ENCODE measurements around the gene SAMD7.

Gene SAMD7

GRCh38 chr3:169907944-169908343, 3.4 kb upstream of the SAMD7 start:
- DNase-seq = no peak

DNA sequence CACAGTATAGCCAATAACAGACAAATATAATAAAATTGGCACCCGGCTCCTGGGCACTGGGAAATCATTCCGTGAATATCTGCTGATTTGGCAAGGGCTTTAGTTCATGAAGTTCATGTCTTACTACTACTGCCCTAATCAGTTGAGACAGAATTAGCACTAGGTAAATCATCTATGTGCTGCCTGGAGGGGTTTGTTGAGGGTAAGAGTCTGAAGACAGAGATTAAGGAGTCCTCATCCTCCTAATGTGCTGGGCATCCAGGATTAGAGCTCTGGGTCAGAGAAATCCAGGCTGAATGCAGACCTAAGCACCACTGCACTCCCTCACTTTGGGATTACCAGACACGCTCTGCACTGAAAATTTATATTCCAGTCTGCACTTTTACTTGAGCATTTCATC, 2.0 kb downstream of the SAMD7 start:
- no peak for DNase-seq

- DNase-seq = peak; percentile 9
These were observed 2.9 kb downstream of the SAMD7 start for GRCh38 chr3:169914321-169914720.

DNA sequence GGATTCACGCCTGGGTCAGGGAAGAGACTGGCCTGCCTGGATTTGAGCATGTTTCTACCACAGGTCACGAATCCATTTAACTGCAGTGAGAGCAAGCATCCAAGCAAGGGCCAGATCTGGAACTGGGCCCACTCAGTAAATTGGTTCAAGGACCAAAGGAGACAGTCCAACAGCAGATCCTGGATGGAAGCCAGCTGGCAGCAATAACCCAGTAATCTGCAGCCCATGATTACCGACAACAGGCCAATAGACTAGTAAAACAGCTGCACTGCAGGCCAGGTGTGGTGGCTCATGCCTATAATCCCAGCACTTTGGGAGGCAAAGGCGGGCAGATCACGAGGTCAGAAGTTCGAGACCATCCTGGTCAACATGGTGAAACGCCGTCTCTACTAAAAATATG, 11.8 kb downstream of the SAMD7 start:
- DNase-seq = no peak

DNA sequence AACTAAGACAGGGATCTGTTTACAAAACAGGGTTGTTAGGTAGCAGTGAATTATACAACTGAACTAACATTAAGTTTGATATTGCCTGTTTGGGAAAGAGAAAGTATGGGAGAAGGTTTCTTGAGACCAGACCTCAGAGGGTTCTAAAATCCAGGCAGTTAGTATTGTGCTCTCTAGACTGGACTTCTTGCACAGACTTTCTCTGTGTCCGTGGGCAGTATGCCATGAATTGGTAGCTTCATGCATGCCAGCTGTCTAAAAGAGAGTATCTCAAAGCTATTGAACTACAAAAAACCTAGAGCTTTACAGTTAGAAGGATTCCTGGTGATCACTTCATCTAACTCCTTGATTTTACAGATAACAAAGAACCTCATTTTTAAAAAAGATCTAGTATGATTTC, 12.5 kb downstream of the SAMD7 start:
- no peak for DNase-seq

DNA sequence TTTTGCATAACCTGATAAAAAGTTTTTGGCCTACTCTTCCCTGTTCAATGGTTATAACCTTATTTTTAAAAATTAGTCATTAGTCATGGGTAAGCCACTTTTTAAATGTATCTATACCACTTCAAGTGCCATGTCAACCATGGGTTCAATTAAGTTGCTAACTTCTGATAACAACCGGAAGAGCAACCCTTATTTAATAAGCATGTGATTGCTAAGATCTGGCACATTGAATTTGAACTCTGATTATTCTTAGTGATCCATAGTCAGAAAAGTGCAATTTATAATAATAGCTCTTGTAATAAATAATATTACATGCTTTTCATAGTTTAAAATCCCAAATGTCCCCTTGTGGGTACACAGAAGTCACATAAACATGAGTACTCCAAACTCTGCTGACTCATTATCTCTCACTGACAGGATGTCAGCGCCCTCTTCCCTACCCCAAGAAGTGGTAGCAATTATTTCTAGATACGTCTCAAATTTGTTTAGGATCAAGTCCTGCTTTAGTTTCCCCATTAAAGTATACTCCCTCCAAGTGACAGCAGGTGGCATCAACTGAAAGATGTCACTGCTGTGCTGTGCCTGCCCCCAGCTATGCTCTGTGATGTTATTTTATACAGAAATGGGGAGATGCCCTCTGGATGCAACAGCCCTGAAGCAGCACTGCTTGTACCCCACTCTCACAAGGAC, 18.6 kb downstream of the SAMD7 start:
- no peak for DNase-seq

- no peak for DNase-seq
These were observed 19.5 kb downstream of the SAMD7 start for GRCh38 chr3:169930843-169931242.

- no peak for DNase-seq
These were observed 20.6 kb downstream of the SAMD7 start for GRCh38 chr3:169931747-169932520.

GRCh38 chr3:169939320-169939719, 27.9 kb downstream of the SAMD7 start:
- DNase-seq = no peak

GRCh38 chr3:169939751-169940150, 28.4 kb downstream of the SAMD7 start:
- DNase-seq = no peak

DNA sequence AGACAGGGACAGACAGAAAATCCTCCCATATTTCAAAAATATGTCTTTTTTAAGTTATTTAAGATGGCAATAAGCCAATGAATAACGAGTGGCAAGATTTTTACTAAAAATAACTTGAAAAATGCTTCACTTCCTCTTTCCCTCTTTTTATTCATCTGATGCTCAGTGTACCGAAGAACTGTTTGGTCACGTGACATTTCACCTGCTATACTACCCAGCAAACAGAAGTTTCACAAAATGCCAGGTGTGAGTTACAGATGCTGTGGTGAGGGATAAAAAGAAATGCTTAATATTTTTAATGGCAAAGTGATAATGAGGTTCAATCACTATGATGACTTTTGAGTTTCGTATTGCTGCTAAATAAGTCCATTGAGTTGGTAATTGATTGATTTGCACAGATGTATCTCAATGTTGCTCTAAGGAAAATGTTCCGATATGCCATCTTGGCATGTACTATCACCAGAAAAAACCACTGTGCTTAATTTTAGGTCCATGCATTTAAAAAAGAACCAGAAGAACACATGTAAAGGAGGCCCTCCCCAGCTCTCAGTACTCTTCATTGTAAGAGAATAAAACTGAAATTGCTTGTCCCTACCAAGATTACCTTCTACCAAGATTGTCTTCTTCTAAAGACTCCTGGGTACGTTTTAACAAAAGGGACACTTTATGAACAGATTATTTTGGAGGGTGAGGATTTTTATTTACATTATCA, 29.3 kb downstream of the SAMD7 start:
- DNase-seq = no peak

DNA sequence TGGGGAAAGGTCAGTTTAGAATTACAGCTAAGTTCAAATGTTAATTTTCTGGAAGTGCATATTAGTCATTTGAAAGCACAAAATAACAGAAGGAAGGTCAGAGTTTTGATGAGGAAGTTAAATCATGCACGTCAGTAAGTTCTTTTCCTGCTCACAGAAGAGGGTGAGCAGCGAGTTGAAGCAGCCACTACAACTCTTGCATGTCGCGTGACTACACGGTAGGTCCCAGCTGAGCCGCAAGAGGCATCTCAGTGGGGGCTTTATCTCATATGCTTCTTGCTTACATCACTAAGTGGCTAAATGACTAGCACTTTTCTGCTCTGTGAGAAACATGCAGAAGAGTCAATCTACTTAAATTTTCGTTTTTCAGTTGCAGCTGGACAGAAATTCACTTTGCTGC, 33.9 kb downstream of the SAMD7 start:
- no peak for DNase-seq

- no peak for DNase-seq
These were observed 35.0 kb downstream of the SAMD7 start for GRCh38 chr3:169946336-169946735.

DNA sequence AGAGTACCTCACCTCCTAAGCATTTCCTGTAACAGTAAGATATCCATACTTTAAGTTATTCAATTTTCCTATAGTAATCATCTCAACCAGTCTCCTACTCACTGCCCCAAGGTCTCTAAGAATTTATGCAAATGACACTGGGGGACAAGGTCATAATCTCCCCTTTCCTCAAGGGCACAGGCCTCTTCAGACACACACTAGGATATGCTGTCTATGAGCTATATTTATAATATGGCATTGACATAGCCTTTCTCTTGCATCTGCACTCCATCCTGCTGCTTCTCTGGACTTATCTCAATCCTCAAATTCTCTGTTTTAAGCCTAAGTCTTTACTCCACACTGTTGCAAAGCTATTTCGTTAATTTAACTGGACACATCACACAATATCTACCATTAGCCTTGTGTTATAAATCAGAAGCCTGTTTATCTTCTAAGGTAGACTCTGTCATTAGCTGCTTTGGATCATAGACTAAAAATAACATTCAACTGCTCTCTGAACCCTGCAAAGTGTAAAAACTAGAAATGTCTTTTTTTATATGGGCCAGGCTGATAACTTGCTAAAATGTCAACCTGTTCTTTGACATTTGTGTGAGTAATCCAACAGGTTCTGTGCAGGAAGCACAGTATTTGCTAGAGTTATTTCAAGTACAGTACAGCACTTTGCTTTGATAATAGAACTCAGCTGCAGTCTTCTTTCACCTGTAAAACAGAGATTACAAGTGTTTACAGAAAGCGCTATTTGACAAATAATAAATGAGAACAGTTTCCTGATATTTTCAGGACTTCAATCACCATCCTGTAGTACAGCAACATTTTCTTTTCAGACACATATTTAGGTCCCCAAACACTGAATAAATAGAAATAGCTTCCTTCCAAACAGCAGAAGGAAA, 37.4 kb downstream of the SAMD7 start:
- DNase-seq = no peak

DNA sequence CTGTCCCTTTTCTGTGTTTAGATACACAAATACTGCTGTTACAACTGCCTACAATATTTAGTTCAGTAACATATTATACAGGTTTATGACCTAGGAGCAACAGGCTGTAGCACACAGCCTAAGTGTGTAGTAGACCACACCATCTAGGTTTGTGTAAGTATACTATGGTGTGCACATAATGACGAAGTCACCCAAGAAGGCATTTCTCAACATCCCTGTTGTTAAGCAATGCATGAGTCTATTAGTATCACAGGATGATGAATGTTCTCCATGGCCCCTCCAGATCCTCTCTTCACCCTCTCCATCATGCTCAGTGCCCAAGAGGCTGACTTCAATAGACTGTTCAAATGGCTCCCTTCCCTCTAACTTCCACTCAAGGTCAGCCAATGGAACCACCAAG, 40.7 kb downstream of the SAMD7 start:
- DNase-seq = no peak

DNA sequence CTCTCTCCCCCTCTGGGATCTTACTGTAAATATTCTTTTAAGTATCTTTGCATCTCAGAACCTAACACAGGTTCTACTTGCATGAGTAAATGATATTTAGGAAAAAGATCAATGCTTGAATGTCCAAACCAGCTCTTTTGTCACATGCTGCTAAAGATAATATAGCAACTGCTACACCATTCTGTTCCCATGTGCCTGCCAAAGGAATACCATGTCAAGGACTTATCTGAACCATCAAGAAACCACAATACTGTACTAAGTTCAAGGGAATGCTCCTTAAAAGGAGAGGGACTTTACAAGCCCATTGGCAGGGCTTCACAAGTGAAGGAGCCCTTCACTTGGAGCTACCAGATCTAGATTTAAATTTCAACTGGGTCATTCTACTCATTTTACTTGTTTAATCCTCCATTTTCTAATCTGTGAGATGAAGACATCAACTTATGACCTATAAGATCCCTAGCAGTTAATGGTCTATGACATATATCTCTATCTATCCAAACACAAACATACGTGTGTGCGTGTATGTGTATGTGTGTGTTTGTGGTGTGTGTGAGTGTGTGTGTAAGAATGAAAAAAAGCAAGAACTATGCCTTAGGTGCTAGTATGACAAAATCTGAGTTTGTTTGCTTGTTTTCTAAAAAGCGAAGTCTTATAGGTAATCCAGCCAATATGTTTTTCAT, 42.2 kb downstream of the SAMD7 start:
- no peak for DNase-seq

DNA sequence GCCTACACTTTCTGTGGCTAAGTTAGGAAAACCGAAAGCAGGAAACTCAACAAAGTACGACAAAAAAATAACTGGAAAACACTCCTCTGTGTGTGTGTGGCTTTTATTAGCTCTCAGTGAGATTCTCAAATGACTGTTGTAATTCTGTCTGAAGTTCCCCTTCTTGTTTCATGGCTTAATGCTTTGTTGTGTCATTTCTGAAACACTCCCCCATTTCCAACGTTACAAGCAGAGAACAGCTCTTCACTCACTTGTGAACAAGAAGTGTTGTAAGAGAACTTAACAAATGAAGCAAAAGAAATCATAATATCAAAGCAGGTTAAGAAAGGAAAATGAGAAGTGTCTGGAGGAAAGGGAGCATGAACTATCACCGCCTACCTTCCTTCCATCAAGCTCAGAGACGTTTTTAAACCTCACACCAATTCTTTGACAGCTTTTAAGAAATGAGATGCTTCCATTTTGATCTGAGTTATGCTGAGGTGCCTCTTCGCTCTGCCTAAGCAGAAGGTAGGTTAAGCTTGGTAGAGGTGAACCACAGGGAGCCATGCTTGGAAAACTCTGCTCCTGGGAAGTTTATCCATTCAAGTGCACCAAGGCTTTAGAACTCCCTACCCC, 42.9 kb downstream of the SAMD7 start:
- no peak for DNase-seq

- no peak for DNase-seq
These were observed 44.0 kb downstream of the SAMD7 start for GRCh38 chr3:169955406-169955805.

- peak; percentile 13 for DNase-seq
These were observed 52.8 kb downstream of the SAMD7 start for GRCh38 chr3:169964176-169964575.

DNA sequence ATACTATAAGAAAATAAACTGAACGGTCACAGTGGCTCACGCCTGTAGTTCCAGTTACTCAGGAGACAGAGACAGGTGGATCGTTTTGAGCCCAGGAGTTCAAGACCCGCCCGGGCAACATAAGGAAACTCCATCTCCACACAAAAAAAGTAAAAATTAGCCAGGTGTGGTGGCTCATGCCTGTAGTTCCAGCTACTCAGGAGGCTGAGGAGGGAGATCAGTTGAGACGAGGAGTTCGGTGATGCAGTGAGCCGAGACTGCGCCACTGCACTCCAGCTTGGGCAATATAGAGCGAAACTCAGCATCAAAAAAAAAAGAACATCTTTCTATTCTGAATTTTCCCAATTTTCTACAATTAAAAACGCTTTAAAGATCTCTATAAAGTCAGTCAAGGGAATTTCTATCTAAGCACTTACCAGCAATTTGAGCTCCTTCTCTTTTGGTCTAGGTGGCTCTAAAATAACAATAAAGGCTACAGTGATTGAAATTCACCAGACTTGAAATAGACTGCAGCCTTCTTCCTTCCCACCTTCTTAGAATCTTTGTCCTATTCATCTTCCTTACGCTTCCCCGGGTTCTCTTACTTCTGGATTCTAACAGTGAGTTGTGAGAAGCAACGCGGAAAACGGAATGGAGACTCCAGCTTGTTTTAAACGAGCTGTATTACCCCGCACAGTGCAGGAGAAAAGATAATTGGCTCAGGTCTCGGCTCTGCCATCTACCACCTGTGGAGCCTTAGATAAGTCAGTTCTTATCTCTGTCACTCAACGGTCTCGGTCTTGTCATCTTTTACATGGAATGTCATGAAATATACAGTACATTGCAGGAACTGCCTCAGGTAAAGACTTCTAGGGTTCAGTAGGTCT, 54.4 kb downstream of the SAMD7 start:
- no peak for DNase-seq

All from fibroblast of skin of abdomen (primary cell).